Right atrium auricular region (tissue), 2 donors: ENCODE data around the gene MARCKSL1. TPM values are rescaled to one million over a fixed set of nuclear protein-coding genes. Genes with fewer than 3 reads are reported as not detected.

ENCODE experiments used
- DNase-seq: peaks from one replicate; pipeline ENCODE4 v3.0.0-alpha.2; 2019; ENCODE audit warnings: low spot score
- H3K27ac ChIP-seq, 2 donors: fragments of 200-600 bp; sonication (generic); 1 replicate in 1 of 2; 2 replicates in 1 of 2; pipeline ENCODE4 v1.5.1; 2016 to 2019
- H3K27me3 ChIP-seq, 2 donors: fragments of 200-600 bp; sonication (generic); one replicate each; pipeline versions ENCODE4 v1.5.1 to v1.6.0; 2017 to 2019
- H3K36me3 ChIP-seq: fragments of 200-600 bp; sonication (generic); one replicate; pipeline ENCODE4 v1.5.1; 2016
- H3K4me1 ChIP-seq, 2 donors: fragments of 200-600 bp; sonication (generic); one replicate each; pipeline versions ENCODE4 v1.5.1 to v1.6.0; 2017 to 2019
- H3K4me3 ChIP-seq, 2 donors: fragments of 200-600 bp; sonication (generic); 1 replicate in 1 of 2; 2 replicates in 1 of 2; pipeline ENCODE4 v1.5.1; 2017 to 2019; ENCODE audit warnings: mild to moderate bottlenecking in 1 of 2, moderate library complexity in 1 of 2
- H3K9me3 ChIP-seq, 2 donors: fragments of 200-600 bp; sonication (generic); one replicate each; pipeline ENCODE4 v1.5.1; 2019
- total RNA-seq, 2 donors: library from RNA; depleted of rRNA; stranded (reverse); fragments of >200 nt; gene quantifications; one replicate each; pipeline ENCODE4 v1.1.0, GENCODE V29; 2016
- TF ChIP-seq, protein P1 (sequence below), 2 donors: fragments of 200-600 bp; sonication (generic); IDR thresholded peaks; one replicate each; pipeline ENCODE4 v1.5.1; 2019; ENCODE audit warnings: antibody characterized with exemption in 2 of 2

MARCKSL1 gene, protein sequence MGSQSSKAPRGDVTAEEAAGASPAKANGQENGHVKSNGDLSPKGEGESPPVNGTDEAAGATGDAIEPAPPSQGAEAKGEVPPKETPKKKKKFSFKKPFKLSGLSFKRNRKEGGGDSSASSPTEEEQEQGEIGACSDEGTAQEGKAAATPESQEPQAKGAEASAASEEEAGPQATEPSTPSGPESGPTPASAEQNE
- 10 to 100 TPM in 1 of 2 donors, 1 to 10 TPM in 1; 9.5 to 34.5 TPM for total RNA-seq

DNA sequence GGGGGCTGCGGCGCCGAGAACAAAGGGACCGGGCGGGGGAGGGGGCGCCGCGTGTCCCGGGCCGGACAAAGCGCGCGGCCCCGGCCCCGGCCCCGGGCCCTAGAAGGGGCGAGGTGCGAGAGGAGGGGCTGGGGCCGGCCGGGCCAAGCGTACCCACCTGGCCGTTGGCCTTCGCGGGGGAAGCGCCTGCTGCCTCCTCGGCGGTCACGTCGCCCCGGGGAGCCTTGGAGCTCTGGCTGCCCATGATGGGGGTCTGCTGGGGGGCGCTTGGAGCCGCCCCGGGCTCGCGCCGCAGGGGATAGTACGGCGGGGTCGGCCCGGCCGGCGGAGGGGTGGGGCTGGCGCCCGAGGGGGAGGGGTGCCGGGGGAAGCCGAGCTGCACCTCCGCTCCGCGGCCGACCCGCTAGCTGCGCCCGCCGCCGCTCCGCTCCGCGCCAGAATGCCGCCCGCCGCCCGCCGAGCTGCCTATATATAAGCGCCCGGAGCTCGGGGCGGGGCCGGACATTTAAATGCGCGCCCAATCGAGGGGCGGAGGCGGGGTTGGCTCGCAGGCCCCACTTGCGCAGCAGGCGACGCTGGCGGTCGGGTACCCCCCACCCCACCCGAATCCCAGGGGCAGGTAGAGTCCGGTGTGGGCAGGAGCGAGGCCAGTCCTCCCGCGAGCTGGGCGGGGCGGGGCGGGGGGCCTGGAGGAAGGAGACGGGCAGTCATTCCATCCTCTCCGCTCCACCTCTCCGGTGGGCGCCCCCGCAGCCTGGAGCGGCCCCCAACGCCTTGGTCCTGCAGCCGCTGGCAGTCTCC lies at the start of gene MARCKSL1:
Gene MARCKSL1 (minus strand): TSS at position 444 of the 801 bp plus-strand sequence. CDS start 200 bp downstream, at position 244.
- Histone ChIP-seq H3K9me3 (no peaks in the 10 kb centered on the region), H3K4me1 (peaks cover 0 to 44% of the 10 kb centered on the region in 2 donors), H3K27me3 (no peaks in the 10 kb centered on the region), H3K4me3 (peak within 1 kb of the TSS; percentile 57 to 68), H3K36me3 (peaks cover 15% of the 10 kb centered on the region), H3K27ac (peak within 1 kb of the TSS; percentile 64 to 68)
- TF ChIP-seq, protein P1, sequence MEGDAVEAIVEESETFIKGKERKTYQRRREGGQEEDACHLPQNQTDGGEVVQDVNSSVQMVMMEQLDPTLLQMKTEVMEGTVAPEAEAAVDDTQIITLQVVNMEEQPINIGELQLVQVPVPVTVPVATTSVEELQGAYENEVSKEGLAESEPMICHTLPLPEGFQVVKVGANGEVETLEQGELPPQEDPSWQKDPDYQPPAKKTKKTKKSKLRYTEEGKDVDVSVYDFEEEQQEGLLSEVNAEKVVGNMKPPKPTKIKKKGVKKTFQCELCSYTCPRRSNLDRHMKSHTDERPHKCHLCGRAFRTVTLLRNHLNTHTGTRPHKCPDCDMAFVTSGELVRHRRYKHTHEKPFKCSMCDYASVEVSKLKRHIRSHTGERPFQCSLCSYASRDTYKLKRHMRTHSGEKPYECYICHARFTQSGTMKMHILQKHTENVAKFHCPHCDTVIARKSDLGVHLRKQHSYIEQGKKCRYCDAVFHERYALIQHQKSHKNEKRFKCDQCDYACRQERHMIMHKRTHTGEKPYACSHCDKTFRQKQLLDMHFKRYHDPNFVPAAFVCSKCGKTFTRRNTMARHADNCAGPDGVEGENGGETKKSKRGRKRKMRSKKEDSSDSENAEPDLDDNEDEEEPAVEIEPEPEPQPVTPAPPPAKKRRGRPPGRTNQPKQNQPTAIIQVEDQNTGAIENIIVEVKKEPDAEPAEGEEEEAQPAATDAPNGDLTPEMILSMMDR (IDR thresholded peaks at IDR 0.05) = no peak
- DNase-seq = peak; percentile 85

DNA sequence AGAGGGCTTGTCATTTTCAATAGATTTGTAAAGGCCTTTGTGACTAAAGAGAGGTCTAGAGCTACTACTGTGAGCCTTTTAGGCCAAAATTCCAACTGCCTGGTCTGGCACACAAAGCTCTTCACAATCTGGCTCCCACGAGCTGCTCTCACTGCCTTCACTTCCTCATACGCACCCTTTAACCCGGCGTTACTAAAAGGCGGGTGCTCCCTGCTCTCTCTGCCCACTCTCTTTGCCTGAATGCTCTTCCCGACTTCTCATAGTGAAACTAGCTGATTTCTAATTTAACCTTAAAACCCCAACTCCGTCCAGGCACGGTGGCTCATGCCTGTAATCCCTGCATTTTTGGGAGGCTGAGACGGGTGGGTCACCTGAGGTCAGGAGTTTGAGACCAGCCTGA lies 44.0 kb upstream of the MARCKSL1 start:
- H3K27ac ChIP-seq = no peak overlapping the region
- H3K27me3 ChIP-seq = no peaks in the 10 kb centered on the region
- H3K36me3 ChIP-seq = peaks cover 99% of the 10 kb centered on the region
- no peaks in the 10 kb centered on the region for H3K4me1 ChIP-seq
- TF ChIP-seq, protein P1 (IDR thresholded peaks at IDR 0.05) = no peak
- no peak for DNase-seq
- no peak overlapping the region for H3K4me3 ChIP-seq
- no peaks in the 10 kb centered on the region for H3K9me3 ChIP-seq

DNA sequence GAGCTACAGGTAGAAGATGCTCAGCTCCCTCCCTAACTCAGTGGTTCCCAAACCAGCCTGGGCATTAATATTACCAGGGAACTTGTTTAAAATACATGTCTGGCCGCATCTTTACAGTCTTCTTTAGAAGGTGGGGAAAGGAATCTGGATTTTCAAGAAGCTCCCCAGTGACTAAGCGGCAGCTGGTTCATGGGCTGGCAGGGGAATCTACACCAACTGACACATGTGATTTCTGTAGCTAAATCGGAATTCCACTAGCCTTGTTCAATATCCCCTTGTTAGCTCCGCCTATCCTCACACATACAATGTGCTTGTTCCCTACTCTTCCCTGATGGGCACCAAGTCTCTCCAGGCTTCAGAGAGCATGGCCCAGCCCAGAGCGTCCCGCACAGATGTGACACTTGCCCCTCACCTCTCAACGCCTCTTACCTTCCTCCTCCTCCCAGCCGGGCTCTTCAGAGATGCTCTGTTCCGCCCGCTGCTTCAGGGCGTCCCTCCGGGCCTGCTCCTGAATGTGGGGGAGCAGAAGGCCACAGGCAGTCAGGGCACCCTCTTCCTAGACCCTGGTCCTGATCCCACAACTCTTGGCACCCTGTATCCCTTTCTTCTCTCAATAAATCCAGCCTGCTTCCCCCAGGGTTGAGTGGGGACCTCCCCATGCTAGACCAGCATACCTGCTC lies 41.6 kb upstream of the MARCKSL1 start:
- Histone ChIP-seq H3K27me3 (no peaks in the 10 kb centered on the region), H3K4me1 (no peaks in the 10 kb centered on the region), H3K27ac (no peak overlapping the region), H3K36me3 (peaks cover 98% of the 10 kb centered on the region), H3K9me3 (no peaks in the 10 kb centered on the region), H3K4me3 (no peak overlapping the region)
- TF ChIP-seq, protein P1 (IDR thresholded peaks at IDR 0.05) = no peak
- DNase-seq = no peak

DNA sequence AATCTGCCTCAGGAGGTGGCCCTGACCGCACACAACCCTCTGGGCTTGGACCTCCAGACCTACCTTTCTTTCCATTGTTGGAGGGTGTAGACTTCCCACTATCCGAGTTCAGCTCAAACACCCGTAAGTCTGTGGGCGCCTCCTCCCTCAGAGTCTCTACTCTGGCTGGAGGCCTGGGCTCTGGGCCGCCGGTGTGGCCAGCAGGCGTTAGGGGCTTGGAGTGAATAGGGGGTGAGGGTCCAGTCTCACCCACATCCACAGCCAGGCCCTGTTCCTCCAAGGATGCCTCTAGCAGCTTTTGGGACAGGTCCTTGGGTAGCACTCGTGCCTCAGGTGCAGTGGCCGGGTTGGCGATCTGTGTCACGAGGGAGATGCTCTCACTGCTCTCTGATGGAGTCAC lies 40.2 kb upstream of the MARCKSL1 start:
- Histone ChIP-seq H3K27ac (no peak overlapping the region), H3K4me3 (no peak overlapping the region), H3K27me3 (no peaks in the 10 kb centered on the region), H3K36me3 (peaks cover 97% of the 10 kb centered on the region), H3K4me1 (no peaks in the 10 kb centered on the region), H3K9me3 (no peaks in the 10 kb centered on the region)
- TF ChIP-seq, protein P1 (IDR thresholded peaks at IDR 0.05) = no peak
- DNase-seq = no peak

DNA sequence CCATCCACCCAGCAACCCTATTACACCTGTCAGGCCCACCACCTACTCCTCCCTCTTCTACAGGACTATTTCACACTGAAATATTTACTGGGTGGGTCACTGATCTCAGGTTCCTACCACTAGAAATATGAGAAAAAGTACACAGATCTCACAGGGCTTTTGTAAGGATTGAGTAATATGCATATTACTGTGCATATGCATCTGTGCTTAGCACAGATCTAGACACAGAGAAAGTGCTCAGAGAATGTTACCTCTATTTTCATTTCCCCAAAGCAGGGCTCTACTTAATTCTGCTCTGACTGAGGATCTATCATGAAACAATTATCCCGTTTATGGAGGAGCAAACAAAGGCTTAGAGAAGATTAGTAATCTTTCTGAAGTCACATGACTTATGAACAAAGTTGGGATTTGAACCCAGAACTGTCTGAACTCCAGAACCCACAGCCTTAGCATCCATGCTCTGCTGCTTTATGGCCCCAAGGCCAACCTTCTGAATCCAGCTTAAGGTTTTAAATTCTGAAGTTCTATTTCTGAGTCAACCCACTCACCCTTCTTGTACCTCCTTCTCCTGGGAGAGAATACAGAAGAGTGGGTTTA lies 38.1 kb upstream of the MARCKSL1 start:
- no peak for DNase-seq
- Histone ChIP-seq H3K27me3 (no peaks in the 10 kb centered on the region), H3K9me3 (no peaks in the 10 kb centered on the region), H3K36me3 (peaks cover 86% of the 10 kb centered on the region), H3K4me3 (no peak overlapping the region), H3K4me1 (no peaks in the 10 kb centered on the region), H3K27ac (no peak overlapping the region)
- TF ChIP-seq, protein P1 (IDR thresholded peaks at IDR 0.05) = no peak
